ENCODE data around the gene TBXAS1.

DNA sequence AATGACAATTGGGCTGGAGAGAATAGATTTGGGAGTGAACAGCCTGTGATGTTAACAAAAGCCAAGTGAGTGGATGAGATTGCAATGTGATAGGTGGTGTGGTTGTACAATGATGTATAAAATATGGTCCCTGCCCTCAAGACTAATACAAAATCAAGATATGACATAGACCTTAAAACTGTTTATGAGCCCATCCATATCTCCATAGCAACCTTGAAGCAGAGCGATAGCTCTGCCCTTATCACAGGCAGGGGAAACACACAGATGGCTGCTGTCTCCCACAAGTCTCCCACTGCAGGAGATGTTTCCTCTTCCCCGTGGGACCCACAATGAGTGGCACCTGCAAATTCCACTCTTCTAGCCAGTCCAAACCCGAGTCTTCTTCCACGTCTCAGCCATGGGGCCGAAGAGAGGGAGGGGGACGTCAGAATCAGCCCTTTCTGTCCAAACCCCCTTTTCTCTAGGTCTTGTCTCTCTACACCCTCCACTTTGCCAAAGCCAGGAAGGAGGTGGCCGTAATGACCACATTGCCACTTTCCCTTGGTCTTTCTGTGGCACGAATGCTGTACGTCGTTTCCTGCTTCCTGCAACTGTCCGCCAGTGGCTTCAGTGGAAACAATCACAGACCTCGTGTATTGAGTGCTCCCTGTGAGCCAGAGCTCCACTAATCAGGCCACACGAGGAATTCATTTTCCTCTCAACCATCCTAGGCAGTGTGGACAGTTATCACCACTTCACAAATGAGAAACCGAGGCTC lies 7.5 kb upstream of the TBXAS1 start:
- TF ChIP-seq MYC (IDR thresholded peaks at IDR 0.05; ENCODE audit: borderline replicate concordance, low read length) (no peak), POLR2A (IDR thresholded peaks at IDR 0.05; ENCODE audit: low read length) (no peak)
- TF ChIP-seq, protein P1, sequence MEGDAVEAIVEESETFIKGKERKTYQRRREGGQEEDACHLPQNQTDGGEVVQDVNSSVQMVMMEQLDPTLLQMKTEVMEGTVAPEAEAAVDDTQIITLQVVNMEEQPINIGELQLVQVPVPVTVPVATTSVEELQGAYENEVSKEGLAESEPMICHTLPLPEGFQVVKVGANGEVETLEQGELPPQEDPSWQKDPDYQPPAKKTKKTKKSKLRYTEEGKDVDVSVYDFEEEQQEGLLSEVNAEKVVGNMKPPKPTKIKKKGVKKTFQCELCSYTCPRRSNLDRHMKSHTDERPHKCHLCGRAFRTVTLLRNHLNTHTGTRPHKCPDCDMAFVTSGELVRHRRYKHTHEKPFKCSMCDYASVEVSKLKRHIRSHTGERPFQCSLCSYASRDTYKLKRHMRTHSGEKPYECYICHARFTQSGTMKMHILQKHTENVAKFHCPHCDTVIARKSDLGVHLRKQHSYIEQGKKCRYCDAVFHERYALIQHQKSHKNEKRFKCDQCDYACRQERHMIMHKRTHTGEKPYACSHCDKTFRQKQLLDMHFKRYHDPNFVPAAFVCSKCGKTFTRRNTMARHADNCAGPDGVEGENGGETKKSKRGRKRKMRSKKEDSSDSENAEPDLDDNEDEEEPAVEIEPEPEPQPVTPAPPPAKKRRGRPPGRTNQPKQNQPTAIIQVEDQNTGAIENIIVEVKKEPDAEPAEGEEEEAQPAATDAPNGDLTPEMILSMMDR (IDR thresholded peaks at IDR 0.05) = no peak
- TF ChIP-seq, protein P2, sequence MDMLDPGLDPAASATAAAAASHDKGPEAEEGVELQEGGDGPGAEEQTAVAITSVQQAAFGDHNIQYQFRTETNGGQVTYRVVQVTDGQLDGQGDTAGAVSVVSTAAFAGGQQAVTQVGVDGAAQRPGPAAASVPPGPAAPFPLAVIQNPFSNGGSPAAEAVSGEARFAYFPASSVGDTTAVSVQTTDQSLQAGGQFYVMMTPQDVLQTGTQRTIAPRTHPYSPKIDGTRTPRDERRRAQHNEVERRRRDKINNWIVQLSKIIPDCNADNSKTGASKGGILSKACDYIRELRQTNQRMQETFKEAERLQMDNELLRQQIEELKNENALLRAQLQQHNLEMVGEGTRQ (IDR thresholded peaks at IDR 0.05) = no peak
